Vagina (tissue), 2 donors: Measurements from ENCODE around the gene KCNMB2. TPM values are rescaled to one million over a fixed set of nuclear protein-coding genes. Genes with fewer than 3 reads are reported as not detected.
"Not testable (repeated sequence)": the region's sequence is repeated elsewhere in the genome, so short reads cannot be mapped to it uniquely, and the experiment has no call there.

Experiments used
- DNase-seq, 2 donors: peaks; one replicate each; pipeline ENCODE4 v3.0.0-alpha.2; 2017; ENCODE audit errors: extremely low spot score in 2 of 2
- H3K27ac ChIP-seq: fragments of 200-600 bp; sonication (generic); one replicate; pipeline ENCODE4 v1.5.1; 2019
- H3K27me3 ChIP-seq: fragments of 200-600 bp; sonication (generic); one replicate; pipeline ENCODE4 v1.5.1; 2019
- H3K36me3 ChIP-seq, 2 donors: fragments of 200-600 bp; sonication (generic); one replicate each; pipeline ENCODE4 v1.5.1; 2017 to 2019
- H3K4me1 ChIP-seq: fragments of 200-600 bp; sonication (generic); one replicate; pipeline ENCODE4 v1.5.1; 2019
- H3K4me3 ChIP-seq, 2 donors: fragments of 200-600 bp; sonication (generic); 1 replicate in 1 of 2; 2 replicates in 1 of 2; pipeline ENCODE4 v1.5.1; 2016 to 2019
- H3K9me3 ChIP-seq: fragments of 200-600 bp; sonication (generic); one replicate; pipeline ENCODE4 v1.5.1; 2019
- POLR2A ChIP-seq, 2 donors: fragments of 450-650 bp; IDR thresholded peaks; one replicate each; pipeline ENCODE4 v1.6.1; 2017; ENCODE audit warnings: antibody characterized with exemption in 2 of 2, mild to moderate bottlenecking in 2 of 2, moderate library complexity in 2 of 2
- POLR2AphosphoS5 ChIP-seq, 2 donors: sonication (generic); formaldehyde crosslinking; IDR thresholded peaks; one replicate each; pipeline ENCODE4 v1.9.0; 2017; ENCODE audit warnings: antibody characterized with exemption in 2 of 2, mild to moderate bottlenecking in 2 of 2, low read depth in 1 of 2; ENCODE audit not compliant: insufficient read depth in 1 of 2
- intact Hi-C: fragments of 100-400 bp; cut with DNase I; formaldehyde crosslinking; loops from one replicate; pipeline ENCODE4 v1.15.1; 2023
- total RNA-seq: library from RNA; depleted of rRNA; stranded (reverse); fragments of >200 nt; gene quantifications from one replicate; pipeline ENCODE4 v1.2.3, GENCODE V29; 2016
- TF ChIP-seq, protein P1 (sequence below), 3 experiments: fragments of 450-650 bp in 2 of 3; fragments of 200-600 bp in 1 of 3; sonication (generic) in 1 of 3; IDR thresholded peaks; one replicate each; pipeline ENCODE4 v1.5.1; 2017 to 2019; ENCODE audit warnings: antibody characterized with exemption in 3 of 3, mild to moderate bottlenecking in 2 of 3, moderate library complexity in 2 of 3

The KCNMB2 gene
- total RNA-seq, 1 donor from 2014 or later, result 1.5 TPM

DNA sequence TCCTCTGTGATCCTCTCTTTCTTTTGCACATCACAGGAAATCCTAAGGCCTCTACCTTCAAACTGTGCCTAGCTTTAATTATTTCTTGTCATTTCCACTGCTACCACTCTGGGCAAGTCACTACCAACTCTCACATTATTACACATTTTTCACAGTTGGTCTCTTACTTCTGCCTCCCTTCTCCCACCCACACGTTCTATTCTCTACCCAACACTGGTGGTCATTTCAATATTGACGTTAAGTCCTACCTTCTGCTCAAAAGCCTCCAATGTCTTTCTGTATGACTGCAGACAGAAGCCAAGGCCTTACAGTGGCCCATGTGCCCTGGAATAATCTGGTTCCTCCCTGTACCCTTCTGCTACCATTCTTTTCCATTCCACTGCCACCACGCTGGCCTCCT is 3.9 kb downstream of the KCNMB2 start:
- no peaks in the 10 kb centered on the region for H3K9me3 ChIP-seq
- no peak for DNase-seq
- intact Hi-C loops, result no loop called here
- TF ChIP-seq POLR2A (IDR thresholded peaks at IDR 0.05), result no peak
- TF ChIP-seq POLR2AphosphoS5 (IDR thresholded peaks at IDR 0.05; ENCODE audit: insufficient read depth in 1 of 2, low read depth in 1 of 2), result no peak
- TF ChIP-seq, protein P1, sequence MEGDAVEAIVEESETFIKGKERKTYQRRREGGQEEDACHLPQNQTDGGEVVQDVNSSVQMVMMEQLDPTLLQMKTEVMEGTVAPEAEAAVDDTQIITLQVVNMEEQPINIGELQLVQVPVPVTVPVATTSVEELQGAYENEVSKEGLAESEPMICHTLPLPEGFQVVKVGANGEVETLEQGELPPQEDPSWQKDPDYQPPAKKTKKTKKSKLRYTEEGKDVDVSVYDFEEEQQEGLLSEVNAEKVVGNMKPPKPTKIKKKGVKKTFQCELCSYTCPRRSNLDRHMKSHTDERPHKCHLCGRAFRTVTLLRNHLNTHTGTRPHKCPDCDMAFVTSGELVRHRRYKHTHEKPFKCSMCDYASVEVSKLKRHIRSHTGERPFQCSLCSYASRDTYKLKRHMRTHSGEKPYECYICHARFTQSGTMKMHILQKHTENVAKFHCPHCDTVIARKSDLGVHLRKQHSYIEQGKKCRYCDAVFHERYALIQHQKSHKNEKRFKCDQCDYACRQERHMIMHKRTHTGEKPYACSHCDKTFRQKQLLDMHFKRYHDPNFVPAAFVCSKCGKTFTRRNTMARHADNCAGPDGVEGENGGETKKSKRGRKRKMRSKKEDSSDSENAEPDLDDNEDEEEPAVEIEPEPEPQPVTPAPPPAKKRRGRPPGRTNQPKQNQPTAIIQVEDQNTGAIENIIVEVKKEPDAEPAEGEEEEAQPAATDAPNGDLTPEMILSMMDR (IDR thresholded peaks at IDR 0.05), result no peak
- H3K4me1 ChIP-seq, result no peaks in the 10 kb centered on the region
- H3K27ac ChIP-seq, result no peak overlapping the region
- H3K36me3 ChIP-seq, result no peaks in the 10 kb centered on the region
- H3K27me3 ChIP-seq, result no peaks in the 10 kb centered on the region
- H3K4me3 ChIP-seq, result no peak overlapping the region

DNA sequence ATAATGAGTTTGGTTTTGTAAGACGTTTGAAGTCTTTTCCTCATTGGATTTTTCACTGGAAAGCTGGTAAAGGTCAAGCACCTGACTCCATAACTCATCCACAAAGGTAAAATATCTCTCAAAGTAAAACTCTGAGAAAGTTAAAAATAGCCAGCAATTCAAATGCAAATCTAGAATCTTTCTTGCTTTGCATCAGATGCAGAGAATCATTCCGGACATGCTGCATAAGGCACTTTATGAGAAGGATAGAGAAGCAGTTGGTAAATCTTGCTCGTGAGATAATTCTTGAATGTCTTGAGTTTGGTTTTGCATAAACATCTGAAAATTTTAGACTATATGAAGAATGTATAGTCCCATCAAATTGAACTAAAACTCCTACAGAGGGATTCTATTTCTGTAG is 9.1 kb downstream of the KCNMB2 start:
- no peaks in the 10 kb centered on the region for H3K27me3 ChIP-seq
- TF ChIP-seq, protein P1 (IDR thresholded peaks at IDR 0.05), result no peak
- no peak for TF ChIP-seq POLR2A (IDR thresholded peaks at IDR 0.05)

DNA sequence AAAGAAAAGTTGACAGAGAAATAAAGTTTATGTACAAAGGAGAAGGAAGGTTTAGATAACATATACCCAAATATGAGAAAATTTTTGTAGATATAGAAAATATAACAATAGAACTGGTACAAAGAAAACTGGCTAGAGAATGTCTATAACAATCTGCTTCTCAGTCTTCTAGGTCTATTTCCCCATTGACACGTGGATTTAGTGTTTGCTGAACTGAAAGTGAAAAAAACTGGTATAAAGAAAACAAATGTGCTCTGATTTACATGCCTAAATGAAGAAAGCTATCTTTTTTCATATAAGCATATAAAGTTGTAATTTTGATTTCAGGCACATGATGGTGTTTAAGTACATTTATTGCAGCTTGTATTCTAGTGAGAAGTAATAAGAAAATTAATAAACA is 9.8 kb downstream of the KCNMB2 start:
- intact Hi-C loops, result no loop called here
- Histone ChIP-seq H3K27ac (no peak overlapping the region), H3K36me3 (no peaks in the 10 kb centered on the region), H3K27me3 (no peaks in the 10 kb centered on the region), H3K9me3 (no peaks in the 10 kb centered on the region), H3K4me3 (no peak overlapping the region), H3K4me1 (no peaks in the 10 kb centered on the region)
- DNase-seq, result no peak
- no peak for TF ChIP-seq POLR2A (IDR thresholded peaks at IDR 0.05)
- no peak for TF ChIP-seq POLR2AphosphoS5 (IDR thresholded peaks at IDR 0.05; ENCODE audit: insufficient read depth in 1 of 2, low read depth in 1 of 2)
- TF ChIP-seq, protein P1 (IDR thresholded peaks at IDR 0.05), result no peak

More for the DNA sequence above, 9.1 kb downstream of the KCNMB2 start:
- Histone ChIP-seq H3K27ac (no peak overlapping the region), H3K4me1 (no peaks in the 10 kb centered on the region), H3K4me3 (no peak overlapping the region), H3K36me3 (no peaks in the 10 kb centered on the region), H3K9me3 (no peaks in the 10 kb centered on the region)
- intact Hi-C loops, result no loop called here
- no peak for DNase-seq

DNA sequence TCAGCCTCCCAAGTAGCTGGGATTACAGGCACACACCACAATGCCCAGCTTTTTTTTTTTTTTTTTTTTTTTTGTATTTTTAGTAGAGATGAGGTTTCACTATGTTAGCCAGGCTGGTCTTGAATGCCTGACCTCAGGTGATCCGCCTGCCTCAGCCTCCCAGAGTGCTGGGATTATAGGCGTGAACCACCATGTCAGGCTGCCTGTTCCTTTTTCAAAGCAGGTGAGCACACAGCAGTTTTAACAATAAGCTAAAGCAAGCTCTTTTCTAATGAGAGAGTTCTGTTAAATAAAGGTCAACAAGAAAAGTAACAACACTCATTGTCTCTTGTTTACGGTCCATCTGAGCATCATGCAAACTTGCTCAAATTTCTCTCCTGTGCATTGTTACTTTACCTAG is 13.2 kb downstream of the KCNMB2 start:
- H3K4me3 ChIP-seq, H3K36me3 ChIP-seq, H3K4me1 ChIP-seq, intact Hi-C loops, H3K9me3 ChIP-seq, H3K27ac ChIP-seq, H3K27me3 ChIP-seq, DNase-seq: not testable (repeated sequence)

DNA sequence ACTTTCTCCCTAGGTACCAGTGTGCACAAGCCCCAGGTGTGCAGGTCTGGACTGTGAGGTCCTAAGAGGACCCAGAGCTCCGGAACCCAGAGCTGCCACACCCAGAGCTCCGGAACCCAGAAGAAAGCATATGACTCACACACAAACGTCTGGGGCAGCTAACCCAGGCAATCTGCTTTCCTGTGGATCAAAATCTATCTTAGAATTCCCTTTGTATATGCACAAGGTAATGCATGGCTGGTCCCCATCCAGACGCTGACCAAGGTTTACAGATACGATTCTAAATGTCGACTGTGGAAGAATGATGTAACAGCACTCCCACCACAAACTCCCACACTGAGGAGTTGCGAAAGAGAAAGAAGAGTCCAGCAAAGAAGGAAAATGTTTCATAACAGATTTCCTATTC is 15.7 kb downstream of the KCNMB2 start:
- Histone ChIP-seq H3K27ac (no peak overlapping the region), H3K36me3 (no peaks in the 10 kb centered on the region), H3K9me3 (no peaks in the 10 kb centered on the region), H3K27me3 (no peaks in the 10 kb centered on the region), H3K4me1 (no peaks in the 10 kb centered on the region), H3K4me3 (no peak overlapping the region)
- no peak for TF ChIP-seq POLR2AphosphoS5 (IDR thresholded peaks at IDR 0.05; ENCODE audit: insufficient read depth in 1 of 2, low read depth in 1 of 2)
- TF ChIP-seq, protein P1 (IDR thresholded peaks at IDR 0.05), result no peak
- TF ChIP-seq POLR2A (IDR thresholded peaks at IDR 0.05), result no peak
- intact Hi-C loops, result no loop called here
- peak in 1 of 2 donors; percentile 87 for DNase-seq

DNA sequence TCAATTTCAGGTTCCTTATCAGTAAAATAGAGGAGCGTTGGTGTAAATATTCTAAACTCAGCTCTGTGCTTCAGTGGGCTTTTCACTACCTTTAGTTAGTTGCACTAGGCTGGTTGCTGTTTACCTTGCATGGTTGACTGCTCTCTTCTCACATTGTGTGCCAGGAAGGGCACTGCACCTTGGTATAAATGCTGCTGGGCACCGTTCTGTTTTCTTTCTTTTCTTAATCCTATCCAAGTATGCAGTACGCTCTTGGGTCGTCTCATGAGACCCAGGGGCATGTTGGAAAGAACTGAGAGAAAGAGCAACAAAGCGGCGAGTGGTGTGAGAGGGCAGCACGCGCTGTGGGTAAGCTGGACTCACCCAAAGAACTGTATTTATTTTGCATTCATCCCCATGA is 22.4 kb downstream of the KCNMB2 start:
- Histone ChIP-seq H3K9me3 (no peaks in the 10 kb centered on the region), H3K27ac (no peak overlapping the region), H3K27me3 (no peaks in the 10 kb centered on the region), H3K4me1 (peaks cover 5% of the 10 kb centered on the region), H3K36me3 (no peaks in the 10 kb centered on the region), H3K4me3 (no peak overlapping the region)
- intact Hi-C loops, result no loop called here
- TF ChIP-seq, protein P1 (IDR thresholded peaks at IDR 0.05), result no peak
- no peak for DNase-seq
